ENCODE measurements around the gene AGPAT3.

Gene AGPAT3

GRCh38 chr21:43943512-43944077 is 78.6 kb downstream of the AGPAT3 start:
- no peaks in the 10 kb centered on the region for H3K27me3 ChIP-seq (ENCODE audit: control insufficient read depth, low read length)
- no peaks in the 10 kb centered on the region for H4K20me1 ChIP-seq (ENCODE audit: control insufficient read depth, insufficient read depth, low read depth, low read length)
- H3K36me3 ChIP-seq (ENCODE audit: control insufficient read depth, low read length), result no peaks in the 10 kb centered on the region
- H3K4me3 ChIP-seq (ENCODE audit: low read length), result no peak overlapping the region
- peaks cover 7% of the 10 kb centered on the region for H3K4me1 ChIP-seq (ENCODE audit: control insufficient read depth, low read length)
- TF ChIP-seq CTCF (IDR thresholded peaks at IDR 0.05; ENCODE audit: low read depth, low read length, poor library complexity, severe bottlenecking) (no peak), EZH2phosphoT487 (IDR thresholded peaks at IDR 0.05; ENCODE audit: borderline replicate concordance, low read length) (no peak)
- peaks cover 5% of the 10 kb centered on the region for H3K79me2 ChIP-seq (ENCODE audit: control insufficient read depth, low read length)
- H3K9me3 ChIP-seq (ENCODE audit: control insufficient read depth, insufficient read depth, low read length), result no peaks in the 10 kb centered on the region
- no peak overlapping the region for H3K27ac ChIP-seq (ENCODE audit: low read depth, low read length)
- no peak overlapping the region for H3K4me2 ChIP-seq (ENCODE audit: low read length)
- no peaks in the 10 kb centered on the region for H3K9me2 ChIP-seq (replicated peaks; ENCODE audit: control insufficient read depth, low read length)
- no peaks in the 10 kb centered on the region for H3F3A ChIP-seq (ENCODE audit: control insufficient read depth, insufficient read depth)

- H4K20me1 ChIP-seq (ENCODE audit: control insufficient read depth, insufficient read depth, low read depth, low read length), result no peaks in the 10 kb centered on the region
- H3K4me2 ChIP-seq (ENCODE audit: low read length), result no peak overlapping the region
- H3K36me3 ChIP-seq (ENCODE audit: control insufficient read depth, low read length), result no peaks in the 10 kb centered on the region
- no peak overlapping the region for H3K4me3 ChIP-seq (ENCODE audit: low read length)
- H3K9me2 ChIP-seq (replicated peaks; ENCODE audit: control insufficient read depth, low read length), result no peaks in the 10 kb centered on the region
- peaks cover 3% of the 10 kb centered on the region; the same call in 1 of the 2 replicates for H3K4me1 ChIP-seq (ENCODE audit: control insufficient read depth, low read length)
- no peaks in the 10 kb centered on the region for H3K27me3 ChIP-seq (ENCODE audit: control insufficient read depth, low read length)
- no peaks in the 10 kb centered on the region for H3F3A ChIP-seq (ENCODE audit: control insufficient read depth, insufficient read depth)
- no peak overlapping the region for H3K27ac ChIP-seq (ENCODE audit: low read depth, low read length)
- H3K79me2 ChIP-seq (ENCODE audit: control insufficient read depth, low read length), result 0 out of 2 replicates have a peak, but pooled peaks cover 3% of the 10 kb centered on the region
- TF ChIP-seq CTCF (IDR thresholded peaks at IDR 0.05; ENCODE audit: low read depth, low read length, poor library complexity, severe bottlenecking) (no peak), EZH2phosphoT487 (IDR thresholded peaks at IDR 0.05; ENCODE audit: borderline replicate concordance, low read length) (no peak)
- H3K9me3 ChIP-seq (ENCODE audit: control insufficient read depth, insufficient read depth, low read length), result no peaks in the 10 kb centered on the region
Observed at GRCh38 chr21:43944078-43944633, 79.1 kb downstream of the AGPAT3 start.

- TF ChIP-seq EZH2phosphoT487 (IDR thresholded peaks at IDR 0.05; ENCODE audit: borderline replicate concordance, low read length) (no peak), CTCF (IDR thresholded peaks at IDR 0.05; ENCODE audit: low read depth, low read length, poor library complexity, severe bottlenecking) (no peak)
- Histone ChIP-seq H3K4me1 (ENCODE audit: control insufficient read depth, low read length) (0 out of 2 replicates have a peak, but pooled peaks cover 3% of the 10 kb centered on the region), H3F3A (ENCODE audit: control insufficient read depth, insufficient read depth) (no peaks in the 10 kb centered on the region), H3K27me3 (ENCODE audit: control insufficient read depth, low read length) (no peaks in the 10 kb centered on the region), H3K79me2 (ENCODE audit: control insufficient read depth, low read length) (0 out of 2 replicates have a peak, but pooled peaks cover 3% of the 10 kb centered on the region), H3K9me2 (replicated peaks; ENCODE audit: control insufficient read depth, low read length) (no peaks in the 10 kb centered on the region), H3K27ac (ENCODE audit: low read depth, low read length) (no peak overlapping the region), H3K4me3 (ENCODE audit: low read length) (no peak overlapping the region), H3K4me2 (ENCODE audit: low read length) (no peak overlapping the region), H3K36me3 (ENCODE audit: control insufficient read depth, low read length) (no peaks in the 10 kb centered on the region), H4K20me1 (ENCODE audit: control insufficient read depth, insufficient read depth, low read depth, low read length) (no peaks in the 10 kb centered on the region), H3K9me3 (ENCODE audit: control insufficient read depth, insufficient read depth, low read length) (no peaks in the 10 kb centered on the region)
Observed at GRCh38 chr21:43944757-43945156, 79.7 kb downstream of the AGPAT3 start.
